ENCODE data around the gene SLMAP.

SLMAP gene

GRCh38 chr3:57968501-57968900 is 212.4 kb downstream of the SLMAP start:
- DNase-seq = no peak

GRCh38 chr3:57971975-57972374 is 215.9 kb downstream of the SLMAP start:
- DNase-seq = no peak

GRCh38 chr3:57972531-57973111 is 216.5 kb downstream of the SLMAP start:
- DNase-seq = no peak

- no peak for DNase-seq
Observed at GRCh38 chr3:57973715-57974477, 217.8 kb downstream of the SLMAP start.

- no peak for DNase-seq
Observed at GRCh38 chr3:57974796-57975388, 218.8 kb downstream of the SLMAP start.

GRCh38 chr3:57977818-57978235 is 221.7 kb downstream of the SLMAP start:
- DNase-seq = no peak

- DNase-seq = no peak
Observed at GRCh38 chr3:57978316-57978715, 222.2 kb downstream of the SLMAP start.
